A673 (cell line): ENCODE results near the gene CDC6. TPM values are rescaled to one million over a fixed set of nuclear protein-coding genes. Genes with fewer than 3 reads are reported as not detected.
A peak's percentile ranks its signal among the peaks of the same experiment; 100 is the strongest.

Experiments
- BruUV-seq: library from RNA; stranded (reverse); fragments of 400-500 nt; replicated peaks from 2 replicates; lab custom pipeline; 2021; lab: Mats Ljungman, UMichigan
- CTCF ChIA-PET: fragments of 300-600 bp; sonication (Branson Sonifier 250); formaldehyde crosslinking; loops from one replicate; lab custom pipeline; 2022; ENCODE audit warnings: antibody characterized with exemption; lab: Charles Lee
- POLR2A ChIA-PET: fragments of 300-600 bp; sonication (Branson Sonifier 250); formaldehyde crosslinking; loops from one replicate; lab custom pipeline; 2022; ENCODE audit warnings: antibody characterized with exemption; ENCODE audit not compliant: low non-redundant PET; lab: Charles Lee
- DNase-seq: peaks from one replicate; pipeline ENCODE4 v3.0.0-alpha.2; 2015; ENCODE audit warnings: low spot score
- H3K27ac ChIP-seq: fragments of 200-600 bp; sonication (generic); 2 replicates; pipeline ENCODE4 v1.5.1; 2016; ENCODE audit warnings: mixed run types, low read depth, mild to moderate bottlenecking, mixed read lengths, antibody characterized with exemption, low read length; ENCODE audit not compliant: poor library complexity, severe bottlenecking
- H3K27me3 ChIP-seq: fragments of 200-600 bp; sonication (generic); replicated peaks from 2 replicates; pipeline ENCODE4 v1.6.1; 2017; ENCODE audit warnings: mixed run types, low read depth, mild to moderate bottlenecking, mixed read lengths, antibody characterized with exemption, low read length; ENCODE audit not compliant: insufficient read depth, poor library complexity
- H3K36me3 ChIP-seq: fragments of 200-600 bp; sonication (generic); 2 replicates; pipeline ENCODE4 v1.6.1; 2016; ENCODE audit warnings: mixed run types, mild to moderate bottlenecking, mixed read lengths, antibody characterized with exemption, low read length; ENCODE audit not compliant: insufficient read depth, poor library complexity, severe bottlenecking
- H3K4me1 ChIP-seq: fragments of 200-600 bp; sonication (generic); 2 replicates; pipeline ENCODE4 v1.6.1; 2017; ENCODE audit warnings: mixed run types, mild to moderate bottlenecking, mixed read lengths, antibody characterized with exemption, low read length; ENCODE audit not compliant: insufficient read depth, poor library complexity, severe bottlenecking
- H3K4me3 ChIP-seq: fragments of 200-600 bp; sonication (generic); 2 replicates; pipeline ENCODE4 v1.5.1; 2016; ENCODE audit warnings: low read depth, mixed run types, mild to moderate bottlenecking, mixed read lengths, low read length; ENCODE audit not compliant: poor library complexity, severe bottlenecking
- H3K9me3 ChIP-seq: fragments of 200-600 bp; sonication (generic); 2 replicates; pipeline ENCODE4 v1.6.1; 2016; ENCODE audit warnings: mixed run types, low read depth, mild to moderate bottlenecking, mixed read lengths, antibody characterized with exemption, low read length; ENCODE audit not compliant: poor library complexity, severe bottlenecking
- CTCF ChIP-seq: fragments of 300-800, 200-600 bp; sonication (generic); conservative IDR thresholded peaks from 2 replicates; pipeline ENCODE4 v1.5.1; 2017; ENCODE audit warnings: low read depth, mild to moderate bottlenecking, antibody characterized with exemption, low read length, moderate library complexity, mixed read lengths
- EZH2 ChIP-seq: fragments of 200-600 bp; sonication (generic); IDR thresholded peaks from 2 replicates; pipeline ENCODE4 v1.6.1; 2017; ENCODE audit warnings: borderline replicate concordance, low read depth, mild to moderate bottlenecking, mixed read lengths, antibody characterized with exemption, low read length; ENCODE audit not compliant: poor library complexity, severe bottlenecking
- intact Hi-C: fragments of 100-400 bp; cut with micrococcal nuclease; formaldehyde crosslinking; loops from one replicate; pipeline ENCODE4 v1.10.0; 2022; ENCODE audit not compliant: unreplicated experiment
- total RNA-seq: library from RNA; stranded (reverse); gene quantifications from 2 replicates; pipeline ENCODE4 v1.2.3, GENCODE V29; 2021

The CDC6 gene
- total RNA-seq, 1 experiment from 2014 or later, result 85.7 TPM

- TF ChIP-seq CTCF, result no peak
- TF ChIP-seq EZH2, result no peak
- no peaks in the 10 kb centered on the region for H3K9me3 ChIP-seq
- H3K36me3 ChIP-seq, result no peaks in the 10 kb centered on the region
- intact Hi-C loops, result no loop called here
- BruUV-seq, result no TSS peak
- ChIA-PET CTCF (no interaction called here), POLR2A (no interaction called here)
- H3K27me3 ChIP-seq, result no peaks in the 10 kb centered on the region
- H3K4me3 ChIP-seq, result peak overlapping the region; percentile 43
- peak overlapping the region; percentile 42 for H3K27ac ChIP-seq
- no peak for DNase-seq
- peaks cover 45% of the 10 kb centered on the region for H3K4me1 ChIP-seq
Observed at GRCh38 chr17:40320756-40321523, 33.3 kb downstream of the CDC6 start.

GRCh38 chr17:40321524-40321929, 33.8 kb downstream of the CDC6 start:
- peak overlapping the region; percentile 43 for H3K4me3 ChIP-seq
- no peak for DNase-seq
- no peaks in the 10 kb centered on the region for H3K36me3 ChIP-seq
- CTCF ChIA-PET, result interaction anchor here (0.6 kb wide), 1 partner anchor 36 kb away, joined by 3 read pairs; no protein-coding TSS in a partner anchor
- no TSS peak for BruUV-seq
- H3K4me1 ChIP-seq, result peaks cover 45% of the 10 kb centered on the region
- H3K27me3 ChIP-seq, result no peaks in the 10 kb centered on the region
- intact Hi-C loops, result no loop called here
- H3K27ac ChIP-seq, result peak overlapping the region; percentile 77
- TF ChIP-seq EZH2 (no peak), CTCF (no peak)
- POLR2A ChIA-PET, result no interaction called here
- H3K9me3 ChIP-seq, result no peaks in the 10 kb centered on the region

GRCh38 chr17:40321961-40322357, 34.3 kb downstream of the CDC6 start:
- Histone ChIP-seq H3K9me3 (no peaks in the 10 kb centered on the region), H3K27ac (peak overlapping the region; percentile 77), H3K4me1 (peaks cover 43% of the 10 kb centered on the region), H3K4me3 (peak overlapping the region; percentile 43), H3K27me3 (no peaks in the 10 kb centered on the region), H3K36me3 (no peaks in the 10 kb centered on the region)
- intact Hi-C loops, result no loop called here
- TF ChIP-seq EZH2, result no peak
- no peak for TF ChIP-seq CTCF
- BruUV-seq, result no TSS peak
- ChIA-PET CTCF (interaction anchor here (0.6 kb wide), 1 partner anchor 36 kb away, joined by 3 read pairs; no protein-coding TSS in a partner anchor), POLR2A (no interaction called here)
- no peak for DNase-seq
